GM21526 (cell line): ENCODE measurements around the gene STK10.
"Not testable (repeated sequence)": the region's sequence is repeated elsewhere in the genome, so short reads cannot be mapped to it uniquely, and the experiment has no call there.

Experiments used
- ATAC-seq: cut with Tn5 transposase; IDR thresholded peaks from one replicate; pipeline ENCODE4 v1.9.1; 2021; ENCODE audit warnings: moderate library complexity; ENCODE audit not compliant: unreplicated experiment, low FRiP score

STK10 gene

GRCh38 chr5:172167895-172168294 lies 20.1 kb downstream of the STK10 start:
- ATAC-seq: no peak

- no peak for ATAC-seq
Measured at GRCh38 chr5:172166030-172166826, 21.8 kb downstream of the STK10 start.

GRCh38 chr5:172165465-172165864 lies 22.6 kb downstream of the STK10 start:
- no peak for ATAC-seq

GRCh38 chr5:172164769-172165212 lies 23.2 kb downstream of the STK10 start:
- no peak for ATAC-seq

- no peak for ATAC-seq
Measured at GRCh38 chr5:172163346-172163745, 24.7 kb downstream of the STK10 start.

GRCh38 chr5:172162987-172163343 lies 25.1 kb downstream of the STK10 start:
- no peak for ATAC-seq

- no peak for ATAC-seq
Measured at GRCh38 chr5:172162323-172162986, 25.6 kb downstream of the STK10 start.

GRCh38 chr5:172160506-172160905 lies 27.5 kb downstream of the STK10 start:
- no peak for ATAC-seq

- no peak for ATAC-seq
Measured at GRCh38 chr5:172159016-172159415, 29.0 kb downstream of the STK10 start.

- no peak for ATAC-seq
Measured at GRCh38 chr5:172156541-172156994, 31.5 kb downstream of the STK10 start.

- ATAC-seq: not testable (repeated sequence)
Measured at GRCh38 chr5:172155101-172155500, 32.9 kb downstream of the STK10 start.

GRCh38 chr5:172153695-172154094 lies 34.3 kb downstream of the STK10 start:
- no peak for ATAC-seq

GRCh38 chr5:172151661-172152210 lies 36.3 kb downstream of the STK10 start:
- ATAC-seq: no peak

GRCh38 chr5:172150514-172151425 lies 37.3 kb downstream of the STK10 start:
- ATAC-seq: peak; percentile 52

GRCh38 chr5:172149481-172149880 lies 38.5 kb downstream of the STK10 start:
- not testable (repeated sequence) for ATAC-seq

- ATAC-seq: no peak
Measured at GRCh38 chr5:172149073-172149472, 39.0 kb downstream of the STK10 start.

GRCh38 chr5:172148381-172148780 lies 39.6 kb downstream of the STK10 start:
- ATAC-seq: no peak

GRCh38 chr5:172147857-172148256 lies 40.2 kb downstream of the STK10 start:
- no peak for ATAC-seq

- ATAC-seq: no peak
Measured at GRCh38 chr5:172146748-172147092, 41.3 kb downstream of the STK10 start.

GRCh38 chr5:172145870-172146747 lies 41.9 kb downstream of the STK10 start:
- no peak for ATAC-seq
